GM18499 (cell line): ENCODE data around the gene MAOA.

Source experiments
- ATAC-seq: cut with Tn5 transposase; IDR thresholded peaks from one replicate; pipeline ENCODE4 v1.9.1; 2021; ENCODE audit warnings: moderate number of reproducible peaks; ENCODE audit not compliant: insufficient read depth, unreplicated experiment

The MAOA gene

DNA sequence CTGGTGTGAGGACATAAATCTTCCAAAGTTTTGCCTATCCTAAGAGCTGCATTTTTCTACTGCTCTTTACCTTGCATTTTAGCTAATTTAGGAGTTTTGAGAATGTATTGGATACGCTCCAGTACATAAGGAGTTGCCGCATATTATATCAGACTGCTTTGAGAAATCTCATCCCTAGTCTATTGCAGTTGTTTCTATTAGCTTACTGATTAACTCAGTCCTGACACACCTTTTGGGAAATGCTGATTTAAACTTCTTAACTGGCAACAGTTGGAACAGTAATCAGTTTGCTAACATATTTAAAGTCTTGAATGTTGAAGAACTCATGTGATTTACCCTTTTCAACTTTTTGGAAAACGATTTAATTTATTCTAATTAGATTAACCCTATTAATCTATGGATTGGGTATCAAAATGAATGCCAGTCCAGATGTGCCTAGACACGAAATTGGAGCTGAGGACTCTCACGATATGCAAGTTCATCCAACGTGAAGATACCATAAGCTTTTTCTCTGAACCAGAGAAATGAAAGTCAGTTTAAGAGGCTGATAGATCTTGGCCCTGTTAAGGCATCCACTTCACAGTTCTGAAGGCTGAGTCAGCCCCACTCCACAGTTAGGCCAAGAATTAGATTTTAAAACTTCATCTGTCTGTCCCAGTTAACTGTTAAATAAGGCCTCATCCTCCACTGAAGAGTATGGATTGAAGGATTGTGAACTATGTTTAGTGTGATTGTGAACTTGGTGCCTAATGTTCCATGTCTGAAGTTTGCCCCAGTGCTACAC lies 90.0 kb downstream of the MAOA start:
- ATAC-seq = no peak

DNA sequence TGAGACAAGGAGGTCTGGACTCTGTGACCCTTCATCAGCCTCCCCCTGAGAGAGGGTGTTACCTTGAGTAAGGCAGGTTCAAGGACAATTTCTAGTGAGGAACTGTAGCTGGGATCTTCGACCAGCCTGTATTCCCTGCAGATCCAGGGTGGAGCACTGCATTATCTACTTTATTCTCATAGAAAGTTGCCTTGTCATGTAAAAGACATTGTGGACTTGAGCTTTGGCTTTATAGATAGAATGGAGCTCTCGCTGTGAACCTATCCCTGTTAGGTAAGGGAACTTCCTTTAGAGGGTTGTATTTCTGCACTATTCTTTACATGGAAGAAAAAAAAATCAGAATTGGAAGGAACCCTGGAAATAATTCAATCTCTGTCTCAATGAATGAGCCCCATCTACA lies 91.4 kb downstream of the MAOA start:
- ATAC-seq = no peak

DNA sequence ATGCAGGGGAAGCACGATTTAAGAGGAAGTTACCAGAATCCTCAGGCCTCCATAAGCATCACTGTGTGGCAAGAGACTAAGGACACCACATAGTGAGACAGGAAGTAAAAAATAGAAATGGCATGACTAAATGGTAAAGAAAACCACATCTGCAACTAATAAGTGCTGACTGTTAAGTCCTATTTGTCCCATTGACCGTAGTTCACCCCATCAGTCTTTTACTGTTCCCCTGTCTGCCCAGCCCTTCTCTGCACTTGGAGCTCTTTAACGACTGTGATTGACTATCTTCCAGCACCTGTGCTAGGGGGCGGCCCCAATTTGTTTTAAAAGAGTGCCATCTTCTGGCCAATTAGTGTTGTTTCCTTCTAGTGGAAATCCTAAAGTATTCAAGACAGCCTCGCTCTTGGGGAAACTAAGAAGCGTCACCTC lies 94.2 kb downstream of the MAOA start:
- no peak for ATAC-seq

DNA sequence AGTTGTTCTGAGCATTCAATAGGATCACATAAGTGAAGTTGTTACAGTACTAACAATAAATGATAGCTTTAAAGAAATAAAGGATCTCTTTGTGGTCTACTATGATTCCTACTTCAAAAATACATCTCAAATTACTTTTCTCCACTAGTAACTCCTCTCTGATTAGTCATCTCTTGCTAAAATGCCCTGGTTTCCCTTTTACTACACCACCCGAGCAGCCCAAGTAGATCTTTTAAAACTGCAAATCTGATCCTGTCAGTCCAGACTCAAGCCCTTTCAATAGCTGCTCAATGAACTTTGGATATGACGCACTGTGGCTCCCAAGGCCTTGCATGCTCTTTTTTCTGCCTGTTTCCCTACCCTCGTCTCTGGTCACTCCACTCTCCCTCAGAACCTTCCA lies 97.5 kb downstream of the MAOA start:
- no peak for ATAC-seq

DNA sequence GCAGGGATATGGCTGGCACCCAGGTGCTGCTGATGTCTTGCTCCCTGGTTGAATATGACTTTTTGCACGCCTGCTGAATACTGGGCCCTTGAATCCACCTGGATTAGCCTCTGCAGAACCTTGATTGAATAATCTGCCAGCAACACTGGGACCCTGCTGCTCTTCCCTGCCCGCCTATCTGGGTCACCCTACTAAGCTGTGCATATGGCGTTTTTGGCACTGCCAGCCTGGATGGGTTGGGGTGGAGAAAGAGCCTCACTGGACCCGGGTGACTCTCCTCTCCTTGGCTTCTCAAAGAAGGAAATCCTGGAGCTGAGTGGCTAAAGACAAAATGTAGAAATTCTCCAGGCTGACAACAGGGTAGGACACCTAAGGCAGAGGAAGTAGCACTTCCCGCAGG lies 100.0 kb downstream of the MAOA start:
- ATAC-seq = no peak

DNA sequence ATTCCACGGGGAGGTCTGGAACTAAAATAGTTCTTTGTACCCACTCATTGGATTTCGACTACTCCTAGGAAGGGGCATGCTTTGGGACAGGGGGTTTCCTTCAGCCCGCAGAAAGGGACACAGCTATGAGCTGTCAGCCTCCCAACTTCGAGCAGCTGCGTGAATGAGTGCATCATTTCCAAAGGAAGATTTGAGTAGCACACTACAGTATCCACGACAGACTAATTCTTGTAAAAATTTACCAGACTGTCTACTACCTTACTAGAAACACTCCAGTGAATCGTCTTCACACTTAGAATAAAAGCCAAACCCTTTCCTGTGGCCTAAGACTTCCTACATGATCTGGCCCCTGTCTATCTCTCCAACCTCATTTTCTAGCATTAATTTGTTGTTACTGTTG lies 101.9 kb downstream of the MAOA start:
- ATAC-seq = no peak

DNA sequence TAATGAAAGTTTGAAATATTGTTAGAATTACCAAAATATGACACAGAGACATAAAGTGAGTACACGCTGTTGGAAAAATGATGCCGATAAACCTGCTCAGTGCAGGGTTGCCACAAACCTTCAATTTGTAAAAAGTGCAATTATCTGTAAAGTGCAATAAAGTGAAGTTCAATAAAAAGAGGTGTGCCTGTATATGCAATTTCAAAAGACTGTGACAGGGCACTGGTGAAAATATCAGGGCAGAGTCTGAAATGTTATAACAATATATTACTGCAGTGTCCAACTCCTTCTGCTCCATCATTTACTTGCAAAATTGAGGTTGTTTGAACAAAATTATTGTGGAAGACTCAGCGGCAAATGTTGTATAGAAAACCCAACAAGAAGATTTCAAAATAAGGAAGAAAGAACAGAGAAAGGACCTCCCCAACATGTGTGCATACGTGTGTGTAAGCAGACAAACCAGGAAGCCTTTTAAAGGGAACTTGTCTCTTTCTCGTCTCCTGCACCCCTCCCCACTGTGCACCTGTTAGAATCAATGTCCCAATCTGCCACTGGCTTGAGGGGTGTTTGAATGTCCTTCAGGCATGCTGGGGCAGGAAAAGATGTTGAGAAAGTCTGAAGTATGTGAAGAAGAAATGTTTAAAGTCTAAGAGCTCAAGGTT lies 130.0 kb downstream of the MAOA start:
- ATAC-seq = no peak
